Measurements from ENCODE around the gene UBE2J1.

DNA sequence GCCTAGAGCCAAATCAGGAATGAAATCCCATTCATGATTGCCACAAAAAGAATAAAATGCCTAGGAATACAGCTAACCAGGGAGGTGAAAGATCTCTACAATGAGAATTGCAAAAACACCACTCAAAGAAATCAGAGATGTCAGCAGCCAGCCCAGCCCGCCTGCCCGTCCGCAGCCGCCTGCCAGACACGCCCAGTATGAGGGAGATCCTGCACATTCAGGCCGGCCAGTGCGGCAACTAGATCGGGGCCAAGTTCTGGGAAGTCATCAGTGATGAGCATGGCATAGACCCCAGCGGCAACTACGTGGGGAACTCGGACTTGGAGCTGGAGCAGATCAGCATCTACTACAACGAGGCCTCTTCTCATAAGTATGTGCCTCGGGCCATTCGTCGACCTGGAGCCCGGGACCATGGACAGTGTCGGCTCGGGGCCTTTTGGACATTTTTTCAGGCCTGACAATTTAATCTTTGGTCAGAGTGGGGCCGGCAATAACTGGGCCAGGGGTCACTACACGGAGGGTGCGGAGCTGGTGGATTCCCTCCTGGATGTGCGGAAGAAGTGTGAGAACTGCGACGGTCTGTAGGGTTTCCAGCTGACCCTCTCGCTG, 50.8 kb downstream of the UBE2J1 start:
- TF ChIP-seq CTCF (conservative IDR thresholded peaks at IDR 0.05; ENCODE audit: low read depth, low read length) (no peak), EZH2phosphoT487 (IDR thresholded peaks at IDR 0.05; ENCODE audit: borderline replicate concordance, low read length) (no peak)
